Transverse colon (tissue), 1 donor: ENCODE results near the gene PPM1L.

Source experiments
- EP300 ChIP-seq: sonication (generic); formaldehyde crosslinking; IDR thresholded peaks from one replicate; pipeline ENCODE4 v1.6.1; 2017; ENCODE audit warnings: antibody characterized with exemption, low read depth
- POLR2A ChIP-seq: fragments of 450-650 bp; IDR thresholded peaks from one replicate; pipeline ENCODE4 v1.6.1; 2016; ENCODE audit warnings: antibody characterized with exemption, mild to moderate bottlenecking, moderate library complexity

GRCh38 chr3:160980740-160981139 is 224.7 kb downstream of the PPM1L start:
- TF ChIP-seq POLR2A (no peak), EP300 (no peak)
